Astrocyte (in vitro differentiated cells and primary cell): Measurements from ENCODE around the gene FLYWCH1.

Source experiments
- EZH2 ChIP-seq: IDR thresholded peaks from 2 replicates; pipeline ENCODE4 v1.6.1; 2012; ENCODE audit warnings: mild to moderate bottlenecking, low read length, inconsistent platforms; ENCODE audit not compliant: insufficient read depth
- TF ChIP-seq, protein P1 (sequence below): IDR thresholded peaks from 2 replicates; pipeline ENCODE4 v1.5.1; 2011; ENCODE audit warnings: low read depth, mild to moderate bottlenecking, inconsistent platforms, low read length, moderate library complexity; ENCODE audit not compliant: insufficient read depth

DNA sequence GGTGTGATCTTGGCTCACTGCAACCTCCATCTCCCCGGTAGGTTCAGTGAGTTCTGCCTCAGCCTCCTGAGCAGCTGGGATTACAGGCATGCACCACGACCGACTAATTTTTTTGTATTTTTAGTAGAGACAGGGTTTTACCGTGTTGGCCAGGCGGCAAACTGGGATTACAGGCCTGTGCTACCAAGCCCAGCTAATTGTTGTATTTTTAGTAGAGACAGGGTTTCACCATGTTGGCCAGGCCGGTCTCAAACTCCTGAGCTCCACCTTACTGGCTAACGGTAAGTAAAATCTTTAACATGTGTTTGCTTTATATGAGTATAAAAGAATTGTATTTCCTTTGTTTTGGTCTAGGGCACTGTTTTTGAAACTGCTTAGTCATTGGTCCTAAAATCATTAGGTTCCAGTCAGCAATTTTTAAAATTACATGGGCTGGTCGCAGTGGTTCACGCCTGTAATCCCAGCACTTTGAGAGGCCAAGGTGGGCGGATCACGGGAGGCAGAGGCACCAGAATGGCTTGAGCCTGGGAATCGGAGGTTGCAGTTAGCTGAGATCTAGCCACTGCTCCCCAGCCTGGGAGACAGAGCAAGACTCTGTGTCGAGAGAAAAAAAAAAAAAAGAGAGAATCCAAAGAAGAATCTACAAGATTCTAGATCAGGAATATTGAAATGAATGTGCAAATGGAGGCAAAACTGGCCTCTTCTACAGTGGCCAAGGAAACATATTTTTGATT is 3.6 kb downstream of the FLYWCH1 start:
- TF ChIP-seq, protein P1, sequence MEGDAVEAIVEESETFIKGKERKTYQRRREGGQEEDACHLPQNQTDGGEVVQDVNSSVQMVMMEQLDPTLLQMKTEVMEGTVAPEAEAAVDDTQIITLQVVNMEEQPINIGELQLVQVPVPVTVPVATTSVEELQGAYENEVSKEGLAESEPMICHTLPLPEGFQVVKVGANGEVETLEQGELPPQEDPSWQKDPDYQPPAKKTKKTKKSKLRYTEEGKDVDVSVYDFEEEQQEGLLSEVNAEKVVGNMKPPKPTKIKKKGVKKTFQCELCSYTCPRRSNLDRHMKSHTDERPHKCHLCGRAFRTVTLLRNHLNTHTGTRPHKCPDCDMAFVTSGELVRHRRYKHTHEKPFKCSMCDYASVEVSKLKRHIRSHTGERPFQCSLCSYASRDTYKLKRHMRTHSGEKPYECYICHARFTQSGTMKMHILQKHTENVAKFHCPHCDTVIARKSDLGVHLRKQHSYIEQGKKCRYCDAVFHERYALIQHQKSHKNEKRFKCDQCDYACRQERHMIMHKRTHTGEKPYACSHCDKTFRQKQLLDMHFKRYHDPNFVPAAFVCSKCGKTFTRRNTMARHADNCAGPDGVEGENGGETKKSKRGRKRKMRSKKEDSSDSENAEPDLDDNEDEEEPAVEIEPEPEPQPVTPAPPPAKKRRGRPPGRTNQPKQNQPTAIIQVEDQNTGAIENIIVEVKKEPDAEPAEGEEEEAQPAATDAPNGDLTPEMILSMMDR: no peak
- TF ChIP-seq EZH2: no peak
